Measurements from ENCODE around the gene NAPSA. TPM values are rescaled to one million over a fixed set of nuclear protein-coding genes. Genes with fewer than 3 reads are reported as not detected.

Gene NAPSA
- total and polyA plus RNA-seq, 9 of the 15 experiments (the other 6 are each of a cell fraction or from before 2014, with no cell fraction given): 0.25 to 1.9 (median 0.69) TPM

- TF ChIP-seq ZNF551 (CRISPR knock-in tag; IDR thresholded peaks at IDR 0.05) (no peak), ZNF24 (IDR thresholded peaks at IDR 0.05) (peak; percentile 26; the same call in 1 of the 2 replicates), HDAC6 (IDR thresholded peaks at IDR 0.05; ENCODE audit: low read depth, low read length) (no peak), BCLAF1 (IDR thresholded peaks at IDR 0.05; ENCODE audit: borderline replicate concordance in 1 of 2, control insufficient read depth in 1 of 2, low read depth in 2 of 2, low read length in 1 of 2) (peak in 1 of 2 experiments; percentile 97; a peak in 2 of 4 replicates), THAP12 (CRISPR knock-in tag; IDR thresholded peaks at IDR 0.05) (peak; percentile 74), XRCC4 (IDR thresholded peaks at IDR 0.05; ENCODE audit: extremely low read depth, insufficient read depth, insufficient read length) (no peak), ZNF347 (CRISPR knock-in tag; IDR thresholded peaks at IDR 0.05; ENCODE audit: low read depth) (no peak), CHAMP1 (IDR thresholded peaks at IDR 0.05) (no peak), CC2D1A (IDR thresholded peaks at IDR 0.05) (no peak), JUNB (CRISPR knock-in tag; conservative IDR thresholded peaks at IDR 0.05) (no peak), ZNF395 (CRISPR knock-in tag; IDR thresholded peaks at IDR 0.05) (no peak), ZFP91 (CRISPR knock-in tag; IDR thresholded peaks at IDR 0.05) (no peak), HIVEP1 (CRISPR knock-in tag; IDR thresholded peaks at IDR 0.05) (no peak; the same call in 1 of the 2 replicates)
Observed at GRCh38 chr19:50376166-50377050, 11.0 kb upstream of the NAPSA start, which contains the start of gene NR1H2 (continued).

Data from K562 (cell line).